PC-9 (cell line): ENCODE results near the gene GZF1. TPM values are rescaled to one million over a fixed set of nuclear protein-coding genes. Genes with fewer than 3 reads are reported as not detected.

Source experiments
- BruUV-seq: library from RNA; stranded (reverse); fragments of 400-500 nt; replicated peaks from 2 replicates; lab custom pipeline; 2021; lab: Mats Ljungman, UMichigan
- CTCF ChIA-PET: fragments of 300-600 bp; sonication (Branson Sonifier 250); formaldehyde crosslinking; loops from one replicate; lab custom pipeline; 2022; ENCODE audit warnings: antibody characterized with exemption; lab: Charles Lee
- POLR2A ChIA-PET: fragments of 300-600 bp; sonication (Branson Sonifier 250); formaldehyde crosslinking; loops from one replicate; lab custom pipeline; 2022; ENCODE audit warnings: antibody characterized with exemption; ENCODE audit not compliant: unreplicated experiment; lab: Charles Lee
- DNase-seq, 2 experiments: peaks; one replicate each; pipeline versions ENCODE4 v3.0.0 to v3.0.0-alpha.2; 2015 to 2022; ENCODE audit warnings: mixed read lengths in 1 of 2
- H2AFZ ChIP-seq: fragments of 200-600 bp; sonication (generic); 2 replicates; pipeline ENCODE4 v1.8.1; 2017; ENCODE audit warnings: antibody characterized with exemption
- H3F3A ChIP-seq: fragments of 200-600 bp; sonication (generic); 2 replicates; pipeline ENCODE4 v1.8.1; 2017; ENCODE audit warnings: antibody characterized with exemption, mild to moderate bottlenecking, low read depth; ENCODE audit not compliant: insufficient read depth
- H3K27ac ChIP-seq: fragments of 200-600 bp; sonication (generic); 2 replicates; pipeline ENCODE4 v1.6.1; 2016; ENCODE audit warnings: mixed run types
- H3K27me3 ChIP-seq: fragments of 200-600 bp; sonication (generic); 2 replicates; pipeline ENCODE4 v1.6.1; 2016; ENCODE audit warnings: low read depth, mixed run types; ENCODE audit not compliant: insufficient read depth
- H3K36me3 ChIP-seq: fragments of 200-600 bp; sonication (generic); 2 replicates; pipeline ENCODE4 v1.6.1; 2016; ENCODE audit warnings: low read depth, mixed run types
- H3K4me1 ChIP-seq: fragments of 200-600 bp; sonication (generic); replicated peaks from 2 replicates; pipeline ENCODE4 v1.6.1; 2016; ENCODE audit warnings: mixed run types; ENCODE audit not compliant: insufficient read depth
- H3K4me2 ChIP-seq: fragments of 200-600 bp; sonication (generic); 2 replicates; pipeline ENCODE4 v1.6.1; 2017; ENCODE audit warnings: mixed run types
- H3K4me3 ChIP-seq: fragments of 200-600 bp; sonication (generic); 2 replicates; pipeline ENCODE4 v1.6.1; 2016; ENCODE audit warnings: mixed run types
- H3K79me2 ChIP-seq: fragments of 200-600 bp; sonication (generic); 2 replicates; pipeline ENCODE4 v1.6.1; 2017; ENCODE audit warnings: low read depth, mixed run types
- H3K9me2 ChIP-seq: fragments of 200-600 bp; sonication (generic); 2 replicates; pipeline ENCODE4 v1.8.1; 2017; ENCODE audit warnings: mild to moderate bottlenecking; ENCODE audit not compliant: insufficient read depth
- H3K9me3 ChIP-seq: fragments of 200-600 bp; sonication (generic); 2 replicates; pipeline ENCODE4 v1.8.1; 2016; ENCODE audit warnings: low read depth; ENCODE audit not compliant: insufficient read depth
- H4K20me1 ChIP-seq: fragments of 200-600 bp; sonication (generic); 2 replicates; pipeline ENCODE4 v1.8.1; 2017; ENCODE audit not compliant: insufficient read depth
- CTCF ChIP-seq: fragments of 200-600 bp; sonication (generic); conservative IDR thresholded peaks from 2 replicates; pipeline ENCODE4 v1.6.1; 2017; ENCODE audit warnings: mixed run types, antibody characterized with exemption, mild to moderate bottlenecking, moderate library complexity
- EZH2 ChIP-seq: fragments of 200-600 bp; sonication (generic); IDR thresholded peaks from 2 replicates; pipeline ENCODE4 v1.8.0; 2017; ENCODE audit warnings: antibody characterized with exemption, low read depth
- intact Hi-C: fragments of 100-400 bp; cut with micrococcal nuclease; formaldehyde crosslinking; loops from one replicate; pipeline ENCODE4 v1.10.0; 2022; ENCODE audit not compliant: unreplicated experiment
- total RNA-seq: library from RNA; stranded (reverse); gene quantifications from 2 replicates; pipeline ENCODE4 v1.2.3, GENCODE V29; 2021

Gene GZF1
- total RNA-seq, 1 experiment from 2014 or later = 8.1 TPM

GRCh38 chr20:23363257-23363649 lies 1.3 kb downstream of the GZF1 start:
- TF ChIP-seq EZH2 (no peak), CTCF (no peak)
- no peaks in the 10 kb centered on the region for H3K9me3 ChIP-seq
- no peak for DNase-seq
- peaks cover 5% of the 10 kb centered on the region; the same call in 1 of the 2 replicates for H3K36me3 ChIP-seq
- no peaks in the 10 kb centered on the region for H3K27me3 ChIP-seq
- POLR2A ChIA-PET = no interaction called here
- H3K27ac ChIP-seq = no peak overlapping the region
- peaks cover 40% of the 10 kb centered on the region for H3K4me1 ChIP-seq
- no peak overlapping the region for H2AFZ ChIP-seq
- H4K20me1 ChIP-seq = 0 out of 2 replicates have a peak, but pooled peaks cover 10% of the 10 kb centered on the region
- peak overlapping the region; percentile 81 for H3K4me2 ChIP-seq
- no TSS peak for BruUV-seq
- no peaks in the 10 kb centered on the region for H3K9me2 ChIP-seq
- CTCF ChIA-PET = no interaction called here
- peaks cover 20% of the 10 kb centered on the region for H3F3A ChIP-seq
- intact Hi-C loops = no loop called here
- peak overlapping the region; percentile 80; the same call in 1 of the 2 replicates for H3K4me3 ChIP-seq
- H3K79me2 ChIP-seq = peaks cover 57% of the 10 kb centered on the region

GRCh38 chr20:23365390-23366165 lies 3.6 kb downstream of the GZF1 start:
- BruUV-seq = no TSS peak
- Histone ChIP-seq H3K9me3 (no peaks in the 10 kb centered on the region), H4K20me1 (0 out of 2 replicates have a peak, but pooled peaks cover 13% of the 10 kb centered on the region), H3K79me2 (peaks cover 62% of the 10 kb centered on the region), H2AFZ (no peak overlapping the region), H3K4me2 (peak overlapping the region; percentile 21), H3K27me3 (no peaks in the 10 kb centered on the region), H3K36me3 (peaks cover 7% of the 10 kb centered on the region; the same call in 1 of the 2 replicates), H3K9me2 (no peaks in the 10 kb centered on the region), H3K4me1 (peaks cover 29% of the 10 kb centered on the region), H3F3A (peaks cover 15% of the 10 kb centered on the region), H3K4me3 (no peak overlapping the region), H3K27ac (no peak overlapping the region)
- intact Hi-C loops = no loop called here
- no peak for TF ChIP-seq EZH2
- no peak for TF ChIP-seq CTCF
- no peak for DNase-seq
- POLR2A ChIA-PET = no interaction called here
- CTCF ChIA-PET = no interaction called here

- peak overlapping the region; percentile 21 for H3K4me2 ChIP-seq
- H4K20me1 ChIP-seq = 0 out of 2 replicates have a peak, but pooled peaks cover 13% of the 10 kb centered on the region
- CTCF ChIA-PET = no interaction called here
- peaks cover 11% of the 10 kb centered on the region; the same call in 1 of the 2 replicates for H3K36me3 ChIP-seq
- intact Hi-C loops = no loop called here
- DNase-seq = no peak
- POLR2A ChIA-PET = interaction anchor here (0.5 kb wide), 1 partner anchor 205 kb away, joined by 4 read pairs; no protein-coding TSS in a partner anchor
- H3K27me3 ChIP-seq = no peaks in the 10 kb centered on the region
- H2AFZ ChIP-seq = no peak overlapping the region
- no TSS peak for BruUV-seq
- no peak overlapping the region for H3K27ac ChIP-seq
- H3K9me2 ChIP-seq = no peaks in the 10 kb centered on the region
- no peak for TF ChIP-seq EZH2
- no peak for TF ChIP-seq CTCF
- peaks cover 62% of the 10 kb centered on the region for H3K79me2 ChIP-seq
- no peaks in the 10 kb centered on the region for H3K9me3 ChIP-seq
- no peak overlapping the region for H3K4me3 ChIP-seq
- H3F3A ChIP-seq = peaks cover 10% of the 10 kb centered on the region; the same call in 1 of the 2 replicates
- H3K4me1 ChIP-seq = peaks cover 24% of the 10 kb centered on the region
Observed at GRCh38 chr20:23366384-23366783, 4.4 kb downstream of the GZF1 start.
